ENCODE results near the gene CD7.

The CD7 gene

DNA sequence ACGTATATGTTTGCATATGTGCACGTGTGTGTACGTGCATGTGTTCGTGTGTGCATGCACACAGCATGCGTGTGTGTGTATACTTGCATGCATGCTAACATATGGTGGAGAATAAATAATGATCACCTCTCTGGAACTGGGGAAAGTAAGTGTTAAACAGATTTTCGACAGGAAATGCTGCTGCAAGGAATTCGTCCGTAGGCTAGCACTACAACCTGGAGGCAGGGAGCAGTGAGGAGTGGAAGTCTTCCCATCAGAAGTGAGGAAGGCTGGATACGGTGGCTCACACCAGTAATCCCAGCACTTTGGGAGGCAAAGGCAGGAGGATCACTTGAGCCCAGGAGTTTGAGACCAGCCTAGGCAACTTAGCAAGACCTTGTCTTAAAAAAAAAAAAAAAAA lies 39.1 kb downstream of the CD7 start:
- no peak for DNase-seq (ENCODE audit: low read depth)

DNA sequence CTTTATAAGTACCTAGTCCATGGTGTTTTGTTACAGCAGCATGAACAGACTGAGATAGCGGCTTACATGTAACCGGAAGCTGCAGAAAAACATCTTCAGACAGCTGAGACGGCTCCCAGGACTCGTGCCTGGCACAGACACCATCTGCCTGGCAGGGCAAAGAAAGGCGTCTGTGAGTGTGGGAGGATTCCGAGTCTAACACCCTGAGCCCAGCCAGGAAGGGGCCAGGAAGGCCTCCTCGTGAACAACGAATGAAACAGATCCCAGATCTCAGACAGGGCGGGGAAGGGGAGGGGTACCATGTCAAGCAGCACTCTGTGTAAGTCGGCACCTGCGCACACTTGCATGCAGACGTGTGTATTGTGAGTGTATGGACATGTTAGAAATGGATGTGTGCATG lies 39.6 kb downstream of the CD7 start:
- no peak for DNase-seq (ENCODE audit: low read depth)

DNA sequence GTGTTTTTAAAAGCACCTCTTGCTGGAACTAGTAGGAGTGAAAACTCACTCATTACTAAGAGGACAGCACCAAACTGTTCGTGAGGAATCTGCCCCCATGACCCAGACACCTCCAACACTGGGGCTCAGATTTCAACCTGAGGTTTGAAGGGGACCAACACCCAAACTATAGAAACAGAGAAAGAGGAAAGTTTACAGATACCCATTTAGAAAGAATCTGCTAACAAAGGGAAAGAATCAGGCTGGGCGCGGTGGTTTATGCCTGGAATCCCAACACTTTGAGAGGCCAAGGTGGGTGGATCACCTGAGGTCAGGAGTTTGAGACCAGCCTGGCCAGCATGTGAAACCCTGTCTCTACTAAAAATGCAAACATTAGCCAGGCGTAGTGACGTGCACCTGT lies 40.5 kb downstream of the CD7 start:
- no peak for DNase-seq (ENCODE audit: low read depth)

GRCh38 chr17:82275326-82275725 lies 42.1 kb downstream of the CD7 start:
- no peak for DNase-seq (ENCODE audit: low read depth)

- DNase-seq (ENCODE audit: low read depth), result no peak
These were observed 43.0 kb downstream of the CD7 start for GRCh38 chr17:82274134-82275020.

DNA sequence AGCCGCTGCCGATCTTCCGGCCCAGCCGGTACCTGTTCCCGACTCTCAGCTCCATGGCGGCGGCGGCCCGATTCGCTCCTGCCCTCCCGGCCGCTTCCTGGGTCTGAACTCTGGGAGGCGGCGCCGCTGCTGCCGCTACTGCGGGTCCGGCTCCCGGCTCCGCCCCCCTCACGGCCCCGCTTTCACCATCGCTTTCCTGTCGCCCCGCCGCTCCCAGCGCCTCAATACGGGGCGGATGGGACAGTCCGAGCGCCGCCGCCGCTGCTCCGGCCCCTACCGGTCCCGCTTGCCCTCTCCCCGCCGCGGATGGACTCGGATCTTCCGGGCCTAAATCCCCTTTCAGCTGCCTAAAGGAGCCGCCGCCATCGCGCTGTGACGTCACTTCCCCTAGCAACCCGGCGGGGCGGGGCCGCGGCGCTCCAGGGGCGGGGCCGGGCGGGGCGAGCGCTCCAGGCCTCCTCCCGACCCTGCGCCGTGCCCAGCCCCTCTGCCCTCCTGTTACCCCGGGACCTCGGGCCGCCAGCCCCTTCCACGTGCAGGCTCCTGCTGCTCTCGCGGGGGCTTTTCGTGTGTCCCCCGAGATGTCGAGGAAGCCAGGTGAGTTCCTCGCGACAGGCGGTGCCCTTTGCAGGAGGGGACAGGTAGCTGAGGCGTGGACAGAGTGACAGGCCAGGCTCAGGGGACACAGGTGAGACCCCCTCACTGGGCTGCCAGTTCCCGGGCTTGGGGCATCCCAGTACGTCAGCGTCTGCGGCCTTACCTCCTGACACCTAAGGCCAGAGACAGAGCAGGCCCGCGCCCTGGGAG lies 43.9 kb downstream of the CD7 start, which contains the start of gene CSNK1D:
Gene CSNK1D (minus strand): TSS at position 374 of the 807 bp plus-strand sequence. CDS start 319 bp downstream, at position 55.
- DNase-seq (ENCODE audit: low read depth), result peak; percentile 80

GRCh38 chr17:82272495-82273326 lies 44.7 kb downstream of the CD7 start:
- no peak for DNase-seq (ENCODE audit: low read depth)

- DNase-seq (ENCODE audit: low read depth), result no peak
These were observed 46.0 kb downstream of the CD7 start for GRCh38 chr17:82271401-82271800.

DNA sequence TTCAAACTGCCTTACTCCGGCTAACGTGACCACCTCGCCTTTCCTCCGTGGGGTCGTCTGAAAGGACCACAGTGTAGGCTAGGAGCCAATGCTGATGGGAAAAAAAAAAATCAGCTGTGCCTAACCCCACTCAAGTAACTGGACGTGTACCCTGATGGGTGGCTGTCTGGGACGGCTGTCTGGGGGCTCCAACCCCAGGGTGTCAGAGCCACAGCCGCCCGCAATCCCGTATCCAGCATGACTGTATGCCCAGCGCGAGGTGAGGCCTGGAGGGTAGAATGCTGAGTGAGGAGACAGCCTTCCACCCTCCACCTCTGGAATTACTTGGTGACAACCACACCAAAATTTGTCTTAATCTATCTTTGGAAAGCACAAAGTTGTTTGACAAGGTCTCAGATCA lies 46.8 kb downstream of the CD7 start:
- DNase-seq (ENCODE audit: low read depth), result no peak

GRCh38 chr17:82269882-82270500 lies 47.4 kb downstream of the CD7 start:
- DNase-seq (ENCODE audit: low read depth), result no peak

- DNase-seq (ENCODE audit: low read depth), result no peak
These were observed 48.1 kb downstream of the CD7 start for GRCh38 chr17:82269138-82269881.

GRCh38 chr17:82267575-82268379 lies 49.6 kb downstream of the CD7 start:
- DNase-seq (ENCODE audit: low read depth), result peak; percentile 97

- no peak for DNase-seq (ENCODE audit: low read depth)
These were observed 51.3 kb downstream of the CD7 start for GRCh38 chr17:82266142-82266541.

Data from iris pigment epithelial cell (primary cell).